Stimulated activated CD4-positive, alpha-beta T cell treated with anti-CD3 and anti-CD28 coated beads, Interleukin-1b, Interleukin-23, amount 100 ng/mL, for 1 hour (primary cell): ENCODE measurements around the gene TTYH1.
"Not testable (repeated sequence)": the region's sequence is repeated elsewhere in the genome, so short reads cannot be mapped to it uniquely, and the experiment has no call there.

Source experiments
- DNase-seq, 2 donors: peaks; one replicate each; pipeline ENCODE4 v3.0.0-alpha.2; 2020; ENCODE audit warnings: low read depth in 2 of 2

The TTYH1 gene

GRCh38 chr19:54439174-54439851 is 24.0 kb downstream of the TTYH1 start:
- DNase-seq, result no peak

- DNase-seq, result no peak
These were observed 25.4 kb downstream of the TTYH1 start for GRCh38 chr19:54440641-54441040.

GRCh38 chr19:54444737-54445136 is 29.5 kb downstream of the TTYH1 start:
- DNase-seq, result no peak

GRCh38 chr19:54446349-54446748 is 31.1 kb downstream of the TTYH1 start:
- DNase-seq, result not testable (repeated sequence)

- DNase-seq, result peak in 1 of 2 donors; percentile 27
These were observed 32.9 kb downstream of the TTYH1 start for GRCh38 chr19:54448040-54448773.

- DNase-seq, result peak; percentile 90 to 94
These were observed 33.8 kb downstream of the TTYH1 start, which contains the start of gene LENG8 for GRCh38 chr19:54448774-54449700. TSS of gene LENG8 (plus strand) at chr19:54449199. CDS start at chr19:54451345, 2,146 bp downstream.

GRCh38 chr19:54449701-54450069 is 34.4 kb downstream of the TTYH1 start:
- DNase-seq, result no peak

GRCh38 chr19:54451331-54451871 is 36.1 kb downstream of the TTYH1 start:
- no peak for DNase-seq

GRCh38 chr19:54451997-54452396 is 36.7 kb downstream of the TTYH1 start:
- no peak for DNase-seq

GRCh38 chr19:54452626-54453025 is 37.4 kb downstream of the TTYH1 start:
- no peak for DNase-seq

GRCh38 chr19:54453921-54454780 is 38.9 kb downstream of the TTYH1 start:
- DNase-seq, result no peak

- no peak for DNase-seq
These were observed 39.8 kb downstream of the TTYH1 start for GRCh38 chr19:54454781-54455675.

- DNase-seq, result no peak
These were observed 40.6 kb downstream of the TTYH1 start for GRCh38 chr19:54455786-54456422.

GRCh38 chr19:54456423-54457373 is 41.4 kb downstream of the TTYH1 start:
- DNase-seq, result no peak

GRCh38 chr19:54457773-54458647 is 42.7 kb downstream of the TTYH1 start:
- no peak for DNase-seq

- no peak for DNase-seq
These were observed 43.5 kb downstream of the TTYH1 start for GRCh38 chr19:54458648-54459281.
